Memory B cell (primary cell): ENCODE measurements around the gene ARHGDIB.

Source experiments
- ATAC-seq: fragments of 150-1000 bp; cut with Tn5 transposase; 2 replicates; pipeline ENCODE4 v1.10.0; 2021; ENCODE audit warnings: low read depth, mild to moderate bottlenecking, moderate library complexity
- DNase-seq, 2 donors: peaks; one replicate each; pipeline ENCODE4 v3.0.0; 2022; ENCODE audit warnings: low spot score in 2 of 2
- H3K27ac Mint-ChIP-seq: one replicate; pipeline ENCODE4 v1.8.0; 2022; ENCODE audit warnings: mild to moderate bottlenecking, moderate library complexity, mixed read lengths
- H3K27me3 Mint-ChIP-seq: one replicate; pipeline ENCODE4 v1.8.0; 2022; ENCODE audit warnings: mixed read lengths
- H3K36me3 Mint-ChIP-seq: one replicate; pipeline ENCODE4 v1.8.0; 2022; ENCODE audit warnings: mild to moderate bottlenecking, mixed read lengths
- H3K4me1 Mint-ChIP-seq: one replicate; pipeline ENCODE4 v1.8.0; 2022; ENCODE audit warnings: mixed read lengths
- H3K4me3 Mint-ChIP-seq: one replicate; pipeline ENCODE4 v1.8.0; 2022; ENCODE audit warnings: mild to moderate bottlenecking, moderate library complexity, mixed read lengths
- H3K9me3 Mint-ChIP-seq: one replicate; pipeline ENCODE4 v1.8.0; 2022; ENCODE audit warnings: mixed read lengths

Gene ARHGDIB

GRCh38 chr12:14961466-14962152 lies at the start of gene ARHGDIB:
TSS of gene ARHGDIB (minus strand) at chr12:14961601. CDS start at chr12:14950712, 10,889 bp downstream.
- Mint-ChIP-seq H3K9me3 (no peaks in the 10 kb centered on the region), H3K4me3 (peak within 1 kb of the TSS; percentile 98), H3K4me1 (peaks cover 34% of the 10 kb centered on the region), H3K27me3 (no peaks in the 10 kb centered on the region), H3K27ac (peak within 1 kb of the TSS; percentile 92), H3K36me3 (peaks cover 15% of the 10 kb centered on the region)
- DNase-seq (peak; percentile 57 to 70), ATAC-seq (peak; percentile 75)

GRCh38 chr12:15011162-15011561 lies 49.8 kb upstream of the ARHGDIB start:
- peak; percentile 53 for ATAC-seq

GRCh38 chr12:15007551-15007950 lies 46.1 kb upstream of the ARHGDIB start:
- H3K27me3 Mint-ChIP-seq, result peaks cover 16% of the 10 kb centered on the region
- H3K4me3 Mint-ChIP-seq, result no peak overlapping the region
- ATAC-seq, result no peak
- H3K27ac Mint-ChIP-seq, result no peak overlapping the region
- H3K4me1 Mint-ChIP-seq, result no peaks in the 10 kb centered on the region
- DNase-seq, result no peak
- no peaks in the 10 kb centered on the region for H3K36me3 Mint-ChIP-seq
- H3K9me3 Mint-ChIP-seq, result no peaks in the 10 kb centered on the region

More at GRCh38 chr12:15011162-15011561, 49.8 kb upstream of the ARHGDIB start:
- no peaks in the 10 kb centered on the region for H3K36me3 Mint-ChIP-seq
- H3K27me3 Mint-ChIP-seq, result peaks cover 10% of the 10 kb centered on the region
- DNase-seq, result no peak
- H3K4me1 Mint-ChIP-seq, result no peaks in the 10 kb centered on the region
- H3K27ac Mint-ChIP-seq, result no peak overlapping the region
- no peak overlapping the region for H3K4me3 Mint-ChIP-seq
- no peaks in the 10 kb centered on the region for H3K9me3 Mint-ChIP-seq

- DNase-seq (no peak), ATAC-seq (no peak)
- H3K4me3 Mint-ChIP-seq, result no peak overlapping the region
- H3K27ac Mint-ChIP-seq, result no peak overlapping the region
- H3K36me3 Mint-ChIP-seq, result no peaks in the 10 kb centered on the region
- no peaks in the 10 kb centered on the region for H3K9me3 Mint-ChIP-seq
- H3K4me1 Mint-ChIP-seq, result no peaks in the 10 kb centered on the region
- peaks cover 18% of the 10 kb centered on the region for H3K27me3 Mint-ChIP-seq
Observed at GRCh38 chr12:15005064-15005463, 43.7 kb upstream of the ARHGDIB start.

- no peak for DNase-seq
- Mint-ChIP-seq H3K9me3 (no peaks in the 10 kb centered on the region), H3K4me1 (no peaks in the 10 kb centered on the region), H3K27ac (no peak overlapping the region), H3K27me3 (peaks cover 15% of the 10 kb centered on the region), H3K36me3 (no peaks in the 10 kb centered on the region), H3K4me3 (no peak overlapping the region)
- no peak for ATAC-seq
Observed at GRCh38 chr12:15004421-15004820, 43.0 kb upstream of the ARHGDIB start.

GRCh38 chr12:15001733-15002382 lies 40.5 kb upstream of the ARHGDIB start:
- no peak overlapping the region for H3K27ac Mint-ChIP-seq

GRCh38 chr12:15000575-15000974 lies 39.2 kb upstream of the ARHGDIB start:
- H3K36me3 Mint-ChIP-seq, result no peaks in the 10 kb centered on the region
- peaks cover under 1% of the 10 kb centered on the region for H3K4me1 Mint-ChIP-seq
- peaks cover 6% of the 10 kb centered on the region for H3K27me3 Mint-ChIP-seq
- H3K4me3 Mint-ChIP-seq, result no peak overlapping the region
- no peak for ATAC-seq
- no peak for DNase-seq
- no peak overlapping the region for H3K27ac Mint-ChIP-seq
- H3K9me3 Mint-ChIP-seq, result no peaks in the 10 kb centered on the region

More at GRCh38 chr12:15001733-15002382, 40.5 kb upstream of the ARHGDIB start:
- no peak for ATAC-seq
- Mint-ChIP-seq H3K4me3 (no peak overlapping the region), H3K4me1 (no peaks in the 10 kb centered on the region), H3K9me3 (no peaks in the 10 kb centered on the region), H3K27me3 (peaks cover 10% of the 10 kb centered on the region), H3K36me3 (no peaks in the 10 kb centered on the region)
- DNase-seq, result no peak

GRCh38 chr12:14999695-15000365 lies 38.4 kb upstream of the ARHGDIB start:
- no peak for ATAC-seq
- Mint-ChIP-seq H3K27me3 (peaks cover 6% of the 10 kb centered on the region), H3K9me3 (no peaks in the 10 kb centered on the region), H3K27ac (no peak overlapping the region), H3K4me1 (peaks cover 8% of the 10 kb centered on the region), H3K36me3 (no peaks in the 10 kb centered on the region), H3K4me3 (no peak overlapping the region)
- DNase-seq, result no peak

- peaks cover 10% of the 10 kb centered on the region for H3K4me1 Mint-ChIP-seq
- ATAC-seq (no peak), DNase-seq (no peak)
- H3K27me3 Mint-ChIP-seq, result peaks cover 2% of the 10 kb centered on the region
- no peaks in the 10 kb centered on the region for H3K9me3 Mint-ChIP-seq
- no peak overlapping the region for H3K4me3 Mint-ChIP-seq
- no peak overlapping the region for H3K27ac Mint-ChIP-seq
- H3K36me3 Mint-ChIP-seq, result no peaks in the 10 kb centered on the region
Observed at GRCh38 chr12:14999021-14999694, 37.8 kb upstream of the ARHGDIB start.

- Mint-ChIP-seq H3K27ac (no peak overlapping the region), H3K9me3 (no peaks in the 10 kb centered on the region), H3K4me3 (no peak overlapping the region), H3K36me3 (no peaks in the 10 kb centered on the region), H3K27me3 (peaks cover 2% of the 10 kb centered on the region), H3K4me1 (peaks cover 20% of the 10 kb centered on the region)
- ATAC-seq (no peak), DNase-seq (no peak)
Observed at GRCh38 chr12:14997998-14998397, 36.6 kb upstream of the ARHGDIB start.

- Mint-ChIP-seq H3K4me3 (no peak overlapping the region), H3K36me3 (no peaks in the 10 kb centered on the region), H3K27me3 (no peaks in the 10 kb centered on the region), H3K4me1 (peaks cover 27% of the 10 kb centered on the region), H3K9me3 (no peaks in the 10 kb centered on the region), H3K27ac (peak overlapping the region; percentile 58)
- DNase-seq (peak in 1 of 2 donors; percentile 45), ATAC-seq (peak; percentile 63)
Observed at GRCh38 chr12:14995583-14996425, 34.4 kb upstream of the ARHGDIB start.

- Mint-ChIP-seq H3K36me3 (no peaks in the 10 kb centered on the region), H3K27ac (peak overlapping the region; percentile 58), H3K27me3 (no peaks in the 10 kb centered on the region), H3K9me3 (no peaks in the 10 kb centered on the region), H3K4me1 (peaks cover 37% of the 10 kb centered on the region), H3K4me3 (no peak overlapping the region)
- DNase-seq (no peak), ATAC-seq (no peak)
Observed at GRCh38 chr12:14994610-14995009, 33.2 kb upstream of the ARHGDIB start.

- DNase-seq (no peak), ATAC-seq (peak; percentile 53)
- Mint-ChIP-seq H3K9me3 (peaks cover 2% of the 10 kb centered on the region), H3K4me1 (peaks cover 44% of the 10 kb centered on the region), H3K36me3 (no peaks in the 10 kb centered on the region), H3K27ac (peak overlapping the region; percentile 58), H3K27me3 (no peaks in the 10 kb centered on the region), H3K4me3 (peak overlapping the region; percentile 18)
Observed at GRCh38 chr12:14993537-14994266, 32.3 kb upstream of the ARHGDIB start.
